ENCODE results near the gene JUNB.

Gene JUNB

DNA sequence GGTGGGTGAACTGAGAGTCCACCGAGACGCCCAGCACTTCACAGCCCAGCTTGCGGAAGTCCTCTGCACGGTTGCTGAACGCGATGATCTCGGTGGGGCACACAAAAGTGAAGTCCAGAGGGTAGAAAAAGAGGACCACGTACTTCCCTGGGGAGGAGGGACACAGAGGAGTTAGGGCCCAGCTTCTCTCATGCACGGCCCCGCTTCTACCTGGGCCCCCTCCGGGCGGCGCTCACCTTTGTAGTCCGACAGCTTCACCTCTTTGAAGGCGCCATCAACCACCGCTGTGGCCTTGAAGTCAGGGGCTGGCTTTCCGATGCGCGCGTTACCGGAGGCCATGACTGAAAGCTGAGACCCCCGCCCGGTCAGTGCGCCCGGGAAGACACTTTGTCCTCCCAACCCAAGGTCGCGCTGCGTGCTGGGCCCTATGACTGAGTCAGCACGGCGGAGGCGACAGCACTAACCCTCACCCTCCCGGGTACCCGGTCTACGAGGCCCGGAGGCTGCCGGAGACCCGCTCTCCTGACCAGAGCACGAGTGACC lies 9.7 kb downstream of the JUNB start:
- H3K27me3 ChIP-seq (ENCODE audit: control insufficient read depth, insufficient read depth, low read length), result no peaks in the 10 kb centered on the region
- peak overlapping the region; percentile 97 for H3K4me3 ChIP-seq (ENCODE audit: low read depth, low read length)
- H3K9me3 ChIP-seq (ENCODE audit: control insufficient read depth, low read length), result no peaks in the 10 kb centered on the region
- peak overlapping the region; percentile 100 for H3K9ac ChIP-seq
- peak overlapping the region; percentile 99 for H3K4me2 ChIP-seq (ENCODE audit: low read length)
- peak overlapping the region; percentile 95 for H3K27ac ChIP-seq
- no peaks in the 10 kb centered on the region for H3K36me3 ChIP-seq (ENCODE audit: control insufficient read depth, insufficient read depth, low read length)
- peaks cover 14% of the 10 kb centered on the region for H3K79me2 ChIP-seq
- TF ChIP-seq, protein P1, sequence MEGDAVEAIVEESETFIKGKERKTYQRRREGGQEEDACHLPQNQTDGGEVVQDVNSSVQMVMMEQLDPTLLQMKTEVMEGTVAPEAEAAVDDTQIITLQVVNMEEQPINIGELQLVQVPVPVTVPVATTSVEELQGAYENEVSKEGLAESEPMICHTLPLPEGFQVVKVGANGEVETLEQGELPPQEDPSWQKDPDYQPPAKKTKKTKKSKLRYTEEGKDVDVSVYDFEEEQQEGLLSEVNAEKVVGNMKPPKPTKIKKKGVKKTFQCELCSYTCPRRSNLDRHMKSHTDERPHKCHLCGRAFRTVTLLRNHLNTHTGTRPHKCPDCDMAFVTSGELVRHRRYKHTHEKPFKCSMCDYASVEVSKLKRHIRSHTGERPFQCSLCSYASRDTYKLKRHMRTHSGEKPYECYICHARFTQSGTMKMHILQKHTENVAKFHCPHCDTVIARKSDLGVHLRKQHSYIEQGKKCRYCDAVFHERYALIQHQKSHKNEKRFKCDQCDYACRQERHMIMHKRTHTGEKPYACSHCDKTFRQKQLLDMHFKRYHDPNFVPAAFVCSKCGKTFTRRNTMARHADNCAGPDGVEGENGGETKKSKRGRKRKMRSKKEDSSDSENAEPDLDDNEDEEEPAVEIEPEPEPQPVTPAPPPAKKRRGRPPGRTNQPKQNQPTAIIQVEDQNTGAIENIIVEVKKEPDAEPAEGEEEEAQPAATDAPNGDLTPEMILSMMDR (IDR thresholded peaks at IDR 0.05), result no peak
- peak overlapping the region; percentile 96 for H2AFZ ChIP-seq
- H3K4me1 ChIP-seq, result peaks cover 19% of the 10 kb centered on the region

DNA sequence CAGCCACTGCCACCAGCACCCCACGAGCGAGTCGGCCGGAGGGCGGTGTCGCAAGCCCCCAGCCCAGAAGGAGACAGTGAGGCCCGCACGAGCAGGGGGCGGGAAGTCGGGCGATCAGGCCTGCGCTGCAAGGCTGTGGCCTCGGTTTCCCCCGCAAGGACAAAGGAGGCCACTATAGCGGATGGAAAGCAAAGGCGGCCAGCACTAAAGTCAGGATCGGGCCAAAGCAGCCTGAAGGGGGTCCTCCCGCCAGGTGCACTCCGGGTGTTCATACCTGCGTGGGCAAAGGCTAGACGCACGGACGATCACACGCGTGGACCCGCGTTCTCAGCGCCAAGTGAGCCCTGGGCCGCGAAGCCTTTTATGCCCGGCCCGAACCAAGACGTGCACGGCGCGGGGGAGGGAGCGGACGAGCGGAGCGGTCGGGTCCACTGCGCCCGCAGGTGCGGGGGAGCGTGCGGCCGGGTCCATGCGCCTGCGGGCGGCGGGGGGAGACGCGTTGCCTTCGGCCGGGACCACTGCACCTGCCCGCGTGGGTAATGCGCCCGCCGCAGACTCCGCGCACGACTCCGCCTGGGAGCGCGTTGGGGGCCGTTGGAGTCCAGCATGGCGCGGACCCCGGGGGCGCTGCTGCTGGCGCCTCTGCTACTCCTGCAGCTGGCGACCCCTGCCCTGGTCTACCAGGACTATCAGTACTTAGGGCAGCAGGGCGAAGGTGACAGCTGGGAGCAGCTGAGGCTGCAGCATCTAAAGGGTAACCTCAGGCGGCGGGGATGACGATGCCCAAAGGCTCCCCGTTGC lies 10.4 kb downstream of the JUNB start, which contains the start of the genes PRDX2 and THSD8:
PRDX2 (minus strand) TSS at position 335 of the 801 bp plus-strand sequence. CDS start 539 bp downstream, outside the sequence.
THSD8 (plus strand) TSS at position 604 of the 801 bp plus-strand sequence; CDS start at position 607, 3 bp downstream.
- H3K36me3 ChIP-seq (ENCODE audit: control insufficient read depth, insufficient read depth, low read length), result no peaks in the 10 kb centered on the region
- H3K4me3 ChIP-seq (ENCODE audit: low read depth, low read length), result peak within 1 kb of the TSS; percentile 97
- H3K27ac ChIP-seq, result peak within 1 kb of the TSS; percentile 95
- H3K4me1 ChIP-seq, result peaks cover 13% of the 10 kb centered on the region
- TF ChIP-seq, protein P1 (IDR thresholded peaks at IDR 0.05), result no peak
- H3K9ac ChIP-seq, result peak within 1 kb of the TSS; percentile 100
- H3K4me2 ChIP-seq (ENCODE audit: low read length), result peak within 1 kb of the TSS; percentile 99
- H3K9me3 ChIP-seq (ENCODE audit: control insufficient read depth, low read length), result no peaks in the 10 kb centered on the region
- H3K79me2 ChIP-seq, result peaks cover 14% of the 10 kb centered on the region
- peak within 1 kb of the TSS; percentile 96 for H2AFZ ChIP-seq
- H3K27me3 ChIP-seq (ENCODE audit: control insufficient read depth, insufficient read depth, low read length), result no peaks in the 10 kb centered on the region

DNA sequence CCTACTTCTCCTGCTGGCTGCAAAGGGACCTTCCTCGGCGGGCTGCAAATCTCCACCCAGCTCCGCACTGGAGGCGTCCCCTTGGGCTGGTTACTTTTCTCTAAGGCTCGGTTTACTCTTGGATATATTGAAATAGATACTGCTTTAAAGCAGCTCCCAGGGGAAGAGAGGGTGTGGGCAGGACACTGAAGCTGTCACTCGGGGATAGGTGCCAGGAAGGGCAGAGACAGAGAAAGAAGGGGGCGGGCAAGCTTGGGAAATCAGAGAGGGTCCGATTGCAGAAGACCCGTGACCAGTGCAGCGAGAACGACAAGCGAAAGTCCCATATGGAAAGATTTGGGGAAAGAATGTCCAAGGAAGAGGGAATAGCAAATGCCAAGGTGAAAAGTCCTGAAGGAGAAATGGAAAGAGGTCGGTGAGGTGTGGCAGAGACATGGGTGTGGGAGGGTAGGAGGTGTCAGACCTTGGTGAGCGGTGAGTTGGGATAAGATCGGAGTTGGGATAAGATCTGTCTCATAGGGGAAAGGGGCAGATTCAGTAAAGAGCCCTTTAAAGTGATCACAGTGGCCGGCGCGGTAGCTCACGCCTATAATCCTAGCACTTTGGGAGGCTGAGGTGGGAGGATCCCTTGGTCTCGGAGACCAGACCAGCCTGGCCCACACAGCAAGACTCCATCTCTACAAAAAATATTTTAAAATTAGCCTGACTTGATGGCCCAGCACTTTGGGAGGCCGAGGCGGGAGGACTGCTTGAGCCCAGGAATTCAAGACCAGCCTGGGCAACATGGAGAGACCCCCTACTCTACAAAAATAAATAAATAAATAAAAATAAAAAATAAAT lies 11.2 kb downstream of the JUNB start:
- no peak overlapping the region for H3K9ac ChIP-seq

DNA sequence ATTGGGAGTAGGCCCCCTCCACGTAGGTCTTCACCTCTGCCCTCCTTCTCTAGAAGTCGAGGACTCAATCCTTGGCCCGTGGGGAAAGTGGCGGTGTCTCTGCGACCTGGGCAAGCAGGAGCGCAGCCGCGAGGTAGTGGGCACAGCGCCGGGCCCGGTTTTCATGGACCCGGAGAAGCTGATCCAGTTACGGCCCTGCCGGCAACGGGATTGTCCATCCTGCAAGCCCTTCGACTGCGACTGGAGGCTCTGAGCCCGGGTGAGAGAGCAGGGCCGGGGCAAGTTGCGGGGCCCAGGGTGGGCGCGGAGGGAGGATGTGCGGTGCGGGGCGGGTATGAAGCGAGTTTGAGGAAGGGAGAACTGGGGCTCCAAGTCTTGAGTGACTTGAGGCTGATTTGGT lies 12.8 kb downstream of the JUNB start:
- peaks cover 17% of the 10 kb centered on the region for H3K4me1 ChIP-seq
- H3K27me3 ChIP-seq (ENCODE audit: control insufficient read depth, insufficient read depth, low read length), result no peaks in the 10 kb centered on the region
- no peak overlapping the region for H3K27ac ChIP-seq
- H3K9me3 ChIP-seq (ENCODE audit: control insufficient read depth, low read length), result no peaks in the 10 kb centered on the region
- H3K4me2 ChIP-seq (ENCODE audit: low read length), result no peak overlapping the region
- H3K36me3 ChIP-seq (ENCODE audit: control insufficient read depth, insufficient read depth, low read length), result no peaks in the 10 kb centered on the region
- no peak overlapping the region for H3K4me3 ChIP-seq (ENCODE audit: low read depth, low read length)
- H3K9ac ChIP-seq, result no peak overlapping the region
- TF ChIP-seq, protein P1 (IDR thresholded peaks at IDR 0.05), result no peak
- H2AFZ ChIP-seq, result no peak overlapping the region
- peaks cover 14% of the 10 kb centered on the region for H3K79me2 ChIP-seq

More for the DNA sequence above, 11.2 kb downstream of the JUNB start:
- Histone ChIP-seq H3K4me1 (peaks cover 17% of the 10 kb centered on the region), H3K27me3 (ENCODE audit: control insufficient read depth, insufficient read depth, low read length) (no peaks in the 10 kb centered on the region), H3K4me2 (ENCODE audit: low read length) (peak overlapping the region; percentile 99), H2AFZ (peak overlapping the region; percentile 96), H3K79me2 (peaks cover 14% of the 10 kb centered on the region), H3K27ac (peak overlapping the region; percentile 95), H3K9me3 (ENCODE audit: control insufficient read depth, low read length) (no peaks in the 10 kb centered on the region), H3K36me3 (ENCODE audit: control insufficient read depth, insufficient read depth, low read length) (no peaks in the 10 kb centered on the region), H3K4me3 (ENCODE audit: low read depth, low read length) (peak overlapping the region; percentile 97)
- TF ChIP-seq, protein P1 (IDR thresholded peaks at IDR 0.05), result no peak
